HT1080 (cell line): Measurements from ENCODE around the gene SIAH2. TPM values are rescaled to one million over a fixed set of nuclear protein-coding genes. Genes with fewer than 3 reads are reported as not detected.

Experiments
- DNase-seq: peaks from one replicate; pipeline ENCODE4 v3.0.0-alpha.2; 2015; ENCODE audit warnings: low read depth
- total RNA-seq: library from RNA; depleted of rRNA; stranded (reverse); fragments of >200 nt; shearing (Covaris generic); gene quantifications from 2 replicates; pipeline ENCODE4 v1.2.3, GENCODE V29; 2014

The SIAH2 gene
- total RNA-seq, 1 experiment from 2014 or later: 71.8 TPM

GRCh38 chr3:150749255-150749654 is 13.7 kb downstream of the SIAH2 start:
- no peak for DNase-seq

- no peak for DNase-seq
Observed at GRCh38 chr3:150748684-150749047, 14.3 kb downstream of the SIAH2 start.

GRCh38 chr3:150747886-150748683 is 14.9 kb downstream of the SIAH2 start:
- no peak for DNase-seq

GRCh38 chr3:150746791-150747590 is 16.0 kb downstream of the SIAH2 start:
- no peak for DNase-seq

GRCh38 chr3:150745832-150746231 is 17.1 kb downstream of the SIAH2 start:
- no peak for DNase-seq

GRCh38 chr3:150744919-150745211 is 18.1 kb downstream of the SIAH2 start:
- no peak for DNase-seq

GRCh38 chr3:150744041-150744918 is 18.7 kb downstream of the SIAH2 start:
- no peak for DNase-seq

GRCh38 chr3:150743508-150743907 is 19.5 kb downstream of the SIAH2 start:
- DNase-seq: peak; percentile 77

- DNase-seq: no peak
Observed at GRCh38 chr3:150742679-150743078, 20.3 kb downstream of the SIAH2 start.

GRCh38 chr3:150742141-150742523 is 20.8 kb downstream of the SIAH2 start:
- DNase-seq: no peak

GRCh38 chr3:150741497-150742140 is 21.4 kb downstream of the SIAH2 start:
- DNase-seq: no peak

- no peak for DNase-seq
Observed at GRCh38 chr3:150740733-150741496, 22.1 kb downstream of the SIAH2 start.

GRCh38 chr3:150739877-150740645 is 22.9 kb downstream of the SIAH2 start:
- DNase-seq: no peak

- no peak for DNase-seq
Observed at GRCh38 chr3:150739200-150739863, 23.6 kb downstream of the SIAH2 start.

GRCh38 chr3:150738688-150739087 is 24.3 kb downstream of the SIAH2 start:
- DNase-seq: peak; percentile 51

- DNase-seq: peak; percentile 79
Observed at GRCh38 chr3:150737874-150738679, 24.9 kb downstream of the SIAH2 start.

GRCh38 chr3:150736903-150737832 is 25.8 kb downstream of the SIAH2 start:
- no peak for DNase-seq
